Fibroblast of lung (primary cell): ENCODE results near the gene DCST2.

Experiments
- CTCF ChIP-seq, 2 donors: IDR thresholded peaks in 1 of 2; conservative IDR thresholded peaks in 1 of 2; 1 replicate in 1 of 2; 2 replicates in 1 of 2; pipeline ENCODE4 v1.5.1; 2011 to 2012; ENCODE audit warnings: low read length in 2 of 2, control low read depth in 1 of 2, inconsistent platforms in 1 of 2, low read depth in 1 of 2, mild to moderate bottlenecking in 1 of 2
- EZH2 ChIP-seq: IDR thresholded peaks from 2 replicates; pipeline ENCODE4 v1.5.1; 2012; ENCODE audit warnings: low read length, control low read depth, mild to moderate bottlenecking; ENCODE audit errors: missing control alignments

- TF ChIP-seq CTCF (conservative IDR thresholded peaks at IDR 0.05 in 1 of 2, IDR thresholded peaks at IDR 0.05 in 1 of 2; ENCODE audit: low read depth in 1 of 2, low read length in 2 of 2) (no peak), EZH2 (no peak)
Measured at GRCh38 chr1:155026154-155026553, 7.4 kb downstream of the DCST2 start.
